GDM1 (cell line): Measurements from ENCODE around the gene CLEC14A.

Source experiments
- DNase-seq: peaks from one replicate; lab custom pipeline; 2025; lab: John Stamatoyannopoulos, UW

Gene CLEC14A, protein sequence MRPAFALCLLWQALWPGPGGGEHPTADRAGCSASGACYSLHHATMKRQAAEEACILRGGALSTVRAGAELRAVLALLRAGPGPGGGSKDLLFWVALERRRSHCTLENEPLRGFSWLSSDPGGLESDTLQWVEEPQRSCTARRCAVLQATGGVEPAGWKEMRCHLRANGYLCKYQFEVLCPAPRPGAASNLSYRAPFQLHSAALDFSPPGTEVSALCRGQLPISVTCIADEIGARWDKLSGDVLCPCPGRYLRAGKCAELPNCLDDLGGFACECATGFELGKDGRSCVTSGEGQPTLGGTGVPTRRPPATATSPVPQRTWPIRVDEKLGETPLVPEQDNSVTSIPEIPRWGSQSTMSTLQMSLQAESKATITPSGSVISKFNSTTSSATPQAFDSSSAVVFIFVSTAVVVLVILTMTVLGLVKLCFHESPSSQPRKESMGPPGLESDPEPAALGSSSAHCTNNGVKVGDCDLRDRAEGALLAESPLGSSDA

DNA sequence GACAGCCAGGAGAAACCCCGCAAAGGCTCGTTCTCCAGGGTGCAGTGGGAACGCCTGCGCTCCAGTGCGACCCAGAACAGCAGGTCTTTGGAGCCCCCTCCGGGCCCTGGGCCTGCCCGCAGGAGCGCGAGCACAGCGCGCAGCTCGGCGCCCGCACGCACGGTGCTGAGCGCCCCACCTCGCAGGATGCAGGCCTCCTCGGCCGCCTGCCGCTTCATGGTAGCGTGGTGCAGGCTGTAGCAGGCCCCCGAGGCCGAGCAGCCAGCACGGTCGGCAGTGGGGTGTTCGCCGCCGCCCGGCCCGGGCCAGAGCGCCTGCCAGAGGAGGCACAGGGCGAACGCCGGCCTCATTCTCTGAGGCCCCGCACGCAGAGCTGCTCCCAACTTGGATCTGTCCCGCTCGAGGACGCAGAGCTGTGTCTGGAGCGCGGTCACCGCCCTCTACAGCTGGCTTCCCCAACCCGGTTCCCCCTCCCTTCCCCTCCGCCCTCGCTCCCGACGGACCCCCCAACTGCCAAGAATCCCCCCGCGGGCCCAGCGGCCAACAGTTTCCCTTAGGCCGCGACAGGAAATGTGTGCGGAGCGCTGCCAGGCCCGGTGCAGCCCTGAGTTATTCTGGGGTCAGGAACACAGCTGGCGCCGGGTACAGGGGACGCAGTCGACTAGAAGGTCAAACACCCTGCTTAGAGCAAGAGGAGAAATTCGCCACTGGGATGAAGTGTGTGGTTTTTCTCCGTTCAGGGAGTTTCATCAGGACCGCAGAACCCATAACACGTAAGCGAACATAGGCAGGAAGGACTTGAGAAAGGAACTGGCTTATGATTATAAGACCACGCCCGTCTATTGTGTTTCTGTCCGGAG lies at the start of gene CLEC14A:
CLEC14A (minus strand) TSS at position 421 of the 860 bp plus-strand sequence; CDS start at position 350, 71 bp downstream.
- no peak for DNase-seq

DNA sequence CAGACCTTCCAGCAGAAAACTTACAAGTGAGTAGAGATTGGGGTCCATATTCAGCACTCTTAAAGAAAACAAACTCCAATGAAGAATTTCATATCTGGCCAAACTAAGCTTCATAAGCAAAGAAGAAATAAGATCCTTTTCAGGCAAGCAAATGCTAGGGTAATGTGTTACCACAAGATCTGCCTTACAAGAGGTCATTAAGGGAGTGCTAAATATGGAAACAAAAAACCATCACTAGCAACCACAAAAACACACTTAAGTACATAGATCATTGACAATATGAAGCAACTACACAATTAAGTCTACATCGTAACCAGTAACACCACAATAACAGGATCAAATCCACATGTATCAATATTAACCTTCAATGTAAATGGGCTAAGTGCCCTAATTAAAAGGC lies 47.1 kb upstream of the CLEC14A start:
- no peak for DNase-seq

DNA sequence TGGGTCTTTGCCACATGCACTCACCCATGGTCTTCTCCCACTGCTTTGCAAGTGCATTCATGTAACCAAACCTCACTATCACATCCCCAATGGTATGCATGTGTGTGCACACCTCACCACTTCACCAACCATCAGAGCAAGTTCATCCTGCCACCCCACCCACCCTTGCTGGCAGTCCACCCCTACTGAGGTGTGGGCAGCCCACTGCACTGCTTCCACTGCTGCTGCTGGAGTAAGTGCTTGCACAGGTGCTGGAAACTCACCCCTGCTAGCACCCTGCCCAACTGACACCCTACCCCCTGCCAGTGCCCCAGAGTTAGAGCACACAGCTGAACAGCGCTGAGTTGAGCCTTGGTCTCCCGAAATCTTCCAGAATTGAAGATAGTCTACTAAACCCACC lies 46.1 kb upstream of the CLEC14A start:
- no peak for DNase-seq

DNA sequence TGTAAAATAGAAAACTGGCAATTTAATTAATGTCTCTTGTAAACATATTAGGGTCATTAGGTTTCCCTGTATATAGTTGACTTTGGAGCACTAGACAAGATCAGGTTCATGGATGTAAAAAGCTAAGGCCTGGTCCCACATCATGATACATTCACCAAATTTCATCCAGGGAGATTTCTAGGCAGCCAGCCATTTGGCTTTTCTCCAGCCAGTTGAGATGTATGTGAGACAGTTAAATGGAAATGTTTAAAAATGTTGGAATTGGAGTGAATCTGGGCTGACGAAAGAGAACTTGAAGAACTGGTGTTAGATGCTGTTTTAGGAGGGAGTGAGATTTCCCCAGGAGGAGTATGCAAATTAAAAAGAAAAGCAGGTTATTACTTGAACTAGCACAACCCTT lies 41.8 kb upstream of the CLEC14A start:
- DNase-seq = no peak

DNA sequence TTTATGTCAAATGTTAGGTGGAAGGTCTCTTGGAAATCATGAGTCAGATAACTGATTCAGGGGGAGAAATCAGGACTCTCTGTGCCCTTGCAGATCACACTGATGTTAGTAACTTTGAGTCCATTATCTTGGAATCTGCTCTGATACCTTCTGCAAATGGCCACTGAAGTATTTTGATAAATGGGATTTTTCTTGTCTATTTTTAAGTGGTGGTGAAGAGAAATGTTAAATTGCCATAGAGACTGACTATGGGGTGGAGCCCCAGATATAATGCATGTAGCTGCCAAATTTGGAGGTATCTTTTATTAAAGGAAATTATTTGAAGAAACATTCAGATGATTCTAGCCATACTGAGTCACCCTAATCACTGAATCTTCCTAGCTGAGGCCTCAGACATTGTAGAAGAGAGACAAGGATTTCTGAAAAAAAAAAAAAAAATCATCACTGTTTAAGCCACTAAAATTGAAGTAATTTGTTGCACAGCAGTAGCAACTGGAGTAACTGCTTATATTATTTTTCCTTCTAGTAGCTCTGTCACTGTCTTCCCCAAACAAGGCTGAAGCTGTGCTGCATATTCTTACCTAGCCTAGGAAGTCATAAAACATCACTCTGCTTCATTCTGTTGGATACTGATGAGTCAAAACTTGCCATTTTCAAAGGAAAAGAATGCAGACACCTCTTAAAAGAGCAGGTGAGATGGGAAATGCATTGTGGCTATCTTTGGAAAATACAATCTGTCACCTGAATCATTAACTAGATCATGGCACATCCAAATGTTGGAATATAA lies 36.0 kb upstream of the CLEC14A start:
- DNase-seq = no peak

DNA sequence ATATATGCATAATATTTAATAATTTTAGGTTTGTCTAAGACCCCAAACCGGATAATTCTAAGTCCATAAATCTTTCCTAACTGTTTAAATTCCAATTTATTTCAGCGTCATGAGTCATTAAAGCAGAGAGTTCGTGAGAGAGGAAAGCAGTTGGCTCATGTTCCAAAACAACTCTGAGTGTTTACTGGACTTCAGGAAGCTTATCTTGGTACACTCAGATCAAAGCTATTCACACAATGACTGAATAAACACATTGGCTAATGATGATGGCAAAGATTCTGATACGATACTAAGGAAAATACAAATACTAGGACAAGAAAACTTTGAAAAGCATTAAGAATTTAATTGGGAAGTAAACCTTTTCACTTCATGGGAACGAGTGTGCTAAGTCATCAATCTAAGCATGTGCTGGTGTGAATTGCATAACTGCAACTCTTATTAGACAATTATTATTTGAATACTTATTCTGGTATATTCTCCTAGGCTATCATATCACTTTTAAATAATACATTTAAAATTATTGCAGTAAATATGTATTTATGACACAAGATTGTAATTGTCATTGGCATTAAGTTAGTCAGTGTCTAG lies 34.8 kb upstream of the CLEC14A start:
- DNase-seq = no peak

DNA sequence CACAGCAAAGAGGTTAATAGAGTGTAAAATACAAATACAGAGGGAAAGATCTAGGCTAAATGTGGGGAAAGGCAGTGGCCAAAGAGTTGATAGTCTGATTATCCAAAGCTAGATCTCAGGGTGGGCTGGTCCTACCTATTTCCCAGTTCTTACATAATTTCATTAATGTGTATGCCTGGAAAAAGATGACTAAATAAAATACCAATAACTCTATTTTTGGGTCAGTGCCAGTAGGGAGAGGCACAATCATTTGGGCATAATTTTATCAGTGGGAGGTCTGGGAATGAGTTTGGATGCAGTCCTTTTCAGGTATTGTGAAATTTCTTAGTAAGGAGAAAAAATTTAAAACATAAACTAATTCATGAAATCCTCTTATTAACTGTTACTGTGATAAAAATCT lies 30.6 kb upstream of the CLEC14A start:
- no peak for DNase-seq

DNA sequence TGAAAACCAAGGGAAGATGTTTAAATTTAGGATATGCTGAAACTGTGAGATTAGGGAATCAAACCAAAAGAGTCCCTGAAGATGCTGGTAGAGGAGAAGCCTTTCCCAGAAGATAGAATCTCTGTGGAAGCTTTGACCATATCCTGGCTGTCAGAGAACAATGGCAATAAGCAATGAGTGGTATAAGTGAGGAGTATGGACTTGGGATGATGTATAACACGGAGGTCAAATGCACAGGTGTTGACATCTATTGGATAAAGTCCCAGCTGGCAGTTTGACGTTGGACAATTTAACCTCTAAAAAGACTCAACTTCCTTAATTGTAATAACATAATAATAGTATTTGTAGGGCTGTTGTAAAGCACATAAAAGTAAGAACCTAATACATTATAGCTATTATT lies 30.1 kb upstream of the CLEC14A start:
- DNase-seq = no peak

DNA sequence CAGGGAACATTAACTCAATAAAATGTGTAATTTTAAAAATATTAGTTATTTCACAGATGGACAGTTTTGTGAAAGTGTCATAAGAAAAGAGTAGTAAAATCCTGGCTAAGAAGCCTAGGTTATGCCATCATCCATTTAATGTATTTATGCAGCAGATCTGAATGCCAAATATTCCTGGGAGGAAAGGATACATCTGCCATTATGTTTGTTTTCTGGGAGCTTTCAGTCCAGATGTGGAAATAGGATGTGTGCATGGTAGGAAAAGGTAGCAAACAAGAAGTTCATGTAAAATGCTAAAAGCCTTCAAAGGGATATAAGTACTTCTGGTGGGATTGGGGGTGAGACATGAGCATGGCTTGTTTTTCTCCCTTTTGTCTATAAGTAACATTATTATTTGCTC lies 27.0 kb upstream of the CLEC14A start:
- DNase-seq = no peak

DNA sequence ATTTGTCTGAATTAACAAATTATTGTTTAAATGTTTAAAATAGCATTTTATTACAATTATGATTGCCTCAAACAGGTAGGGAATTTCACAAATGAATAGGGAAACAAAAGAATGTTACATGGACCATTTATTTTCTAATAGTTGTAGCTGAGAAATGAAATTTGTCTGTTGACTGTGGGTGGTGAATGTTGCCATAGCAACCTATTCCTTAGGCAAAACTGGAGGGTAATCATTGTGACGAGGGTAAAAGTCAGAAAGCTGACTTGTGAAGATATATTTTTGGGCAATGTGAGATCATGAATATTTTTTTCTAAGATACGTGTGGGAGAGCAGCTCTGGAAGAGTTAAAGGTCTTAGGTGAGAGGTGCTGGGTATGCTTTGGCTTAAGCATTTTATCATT lies 24.2 kb upstream of the CLEC14A start:
- DNase-seq = no peak

DNA sequence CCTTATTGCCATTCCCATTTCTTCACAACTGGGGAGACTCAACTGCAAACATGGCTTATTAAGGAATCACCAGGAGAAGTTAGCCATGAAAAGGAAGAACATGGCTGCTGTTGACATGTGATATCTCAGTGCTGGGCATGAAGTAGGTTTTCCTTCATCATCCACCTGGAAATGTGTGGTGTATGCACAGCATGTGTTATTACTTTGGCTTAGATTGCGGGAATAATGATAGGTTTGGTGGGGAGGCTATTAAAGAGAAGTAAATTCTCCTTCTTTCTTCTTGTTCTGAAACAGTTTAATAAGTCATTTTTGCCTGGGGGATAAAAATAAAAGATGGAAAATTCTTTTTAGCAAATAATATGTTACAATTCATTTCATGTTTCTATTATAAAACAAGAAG lies 23.7 kb upstream of the CLEC14A start:
- no peak for DNase-seq

DNA sequence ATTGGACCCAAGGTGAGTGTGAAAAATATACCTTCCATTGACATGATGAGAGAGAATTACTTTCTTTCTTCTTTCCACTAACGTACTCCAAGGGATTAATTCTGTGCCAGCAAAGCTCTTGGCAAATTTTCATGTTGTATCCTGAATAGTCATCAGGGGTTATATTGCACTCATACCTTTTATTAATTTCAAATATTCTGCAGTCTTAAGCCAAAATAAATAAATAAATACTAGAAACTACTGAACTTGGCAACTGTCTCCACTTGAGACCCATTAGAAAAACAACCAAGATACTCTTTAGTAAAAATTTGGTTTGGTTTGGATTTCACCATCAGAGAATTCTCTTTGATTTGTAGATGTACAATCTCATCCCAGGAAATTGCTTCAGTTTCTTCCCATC lies 22.1 kb upstream of the CLEC14A start:
- no peak for DNase-seq

DNA sequence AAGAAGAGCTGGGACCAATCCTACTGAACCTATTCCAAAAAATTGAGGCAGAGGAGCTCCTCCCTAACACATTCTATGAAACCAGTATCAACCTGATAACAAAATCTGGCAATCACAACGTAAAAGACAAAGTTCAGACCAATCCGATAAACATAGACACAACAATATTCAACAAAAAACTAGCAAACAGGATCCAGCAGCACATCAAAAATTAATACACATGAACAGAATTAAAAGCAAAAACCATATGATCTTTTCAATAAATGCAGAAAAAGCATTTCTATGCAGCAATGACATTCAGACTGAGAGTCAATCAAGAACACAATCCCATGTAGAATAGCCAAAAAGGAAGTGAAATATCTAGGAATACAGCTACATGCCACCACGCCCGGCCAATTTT lies 7.0 kb upstream of the CLEC14A start:
- DNase-seq = no peak

DNA sequence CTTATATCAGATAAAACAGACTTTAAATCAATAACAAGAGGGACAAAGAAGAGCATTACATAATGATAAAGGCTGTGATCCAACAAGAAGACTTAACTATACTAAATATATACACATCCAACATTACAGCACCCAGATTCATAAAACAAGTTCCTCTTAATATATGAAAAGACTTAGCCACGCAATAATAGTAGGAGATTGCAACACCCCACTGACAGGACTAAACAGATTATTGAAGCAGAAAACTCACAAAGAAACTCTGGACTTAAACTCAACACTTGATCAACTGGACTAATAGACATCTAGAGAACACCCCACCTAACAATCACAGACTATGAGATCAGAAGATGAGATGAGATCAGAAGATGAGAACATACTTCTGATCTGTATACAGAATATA lies 5.7 kb upstream of the CLEC14A start:
- no peak for DNase-seq

DNA sequence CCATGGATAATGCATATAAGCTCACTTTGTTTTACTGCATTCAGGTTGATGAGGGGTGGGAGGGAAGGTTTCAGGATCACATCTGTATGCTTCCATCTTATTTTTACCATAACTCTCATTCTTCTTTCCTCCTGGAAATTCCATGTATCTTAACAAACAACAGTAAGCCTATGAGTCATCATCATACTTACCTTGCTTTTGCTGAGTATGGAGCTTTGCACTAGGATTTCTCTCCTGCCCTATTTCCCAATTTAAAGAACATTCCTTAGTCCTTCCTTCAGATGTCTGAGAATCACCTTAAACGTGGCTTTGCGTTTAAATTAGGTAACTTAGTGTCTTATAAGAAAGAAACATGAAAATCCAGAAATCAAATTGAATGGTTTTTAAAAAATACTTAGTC lies 1.6 kb upstream of the CLEC14A start:
- DNase-seq = no peak

DNA sequence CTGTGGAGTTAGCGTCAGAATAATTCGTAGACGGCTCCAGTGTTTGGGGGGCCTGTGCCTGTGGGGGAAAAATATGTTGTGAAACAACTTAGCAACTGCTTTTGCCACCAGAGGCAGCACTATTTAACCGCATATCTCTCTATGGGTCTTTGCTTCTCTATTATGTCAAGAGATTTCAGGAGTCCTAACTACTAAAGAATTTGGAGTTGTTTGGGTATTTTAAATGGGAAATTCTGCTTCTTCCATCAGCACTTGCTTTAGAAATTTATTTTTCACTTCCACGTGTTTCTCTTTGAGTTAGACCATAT lies 594 bp upstream of the CLEC14A start:
- DNase-seq = no peak

DNA sequence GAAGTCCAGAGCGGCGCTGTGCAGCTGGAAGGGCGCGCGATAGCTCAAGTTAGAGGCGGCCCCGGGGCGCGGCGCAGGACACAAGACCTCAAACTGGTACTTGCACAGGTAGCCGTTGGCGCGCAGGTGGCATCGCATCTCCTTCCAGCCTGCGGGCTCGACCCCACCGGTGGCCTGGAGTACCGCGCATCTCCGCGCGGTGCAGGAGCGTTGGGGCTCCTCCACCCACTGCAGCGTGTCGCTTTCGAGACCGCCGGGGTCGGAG lies 553 bp downstream of the CLEC14A start:
- DNase-seq = no peak

DNA sequence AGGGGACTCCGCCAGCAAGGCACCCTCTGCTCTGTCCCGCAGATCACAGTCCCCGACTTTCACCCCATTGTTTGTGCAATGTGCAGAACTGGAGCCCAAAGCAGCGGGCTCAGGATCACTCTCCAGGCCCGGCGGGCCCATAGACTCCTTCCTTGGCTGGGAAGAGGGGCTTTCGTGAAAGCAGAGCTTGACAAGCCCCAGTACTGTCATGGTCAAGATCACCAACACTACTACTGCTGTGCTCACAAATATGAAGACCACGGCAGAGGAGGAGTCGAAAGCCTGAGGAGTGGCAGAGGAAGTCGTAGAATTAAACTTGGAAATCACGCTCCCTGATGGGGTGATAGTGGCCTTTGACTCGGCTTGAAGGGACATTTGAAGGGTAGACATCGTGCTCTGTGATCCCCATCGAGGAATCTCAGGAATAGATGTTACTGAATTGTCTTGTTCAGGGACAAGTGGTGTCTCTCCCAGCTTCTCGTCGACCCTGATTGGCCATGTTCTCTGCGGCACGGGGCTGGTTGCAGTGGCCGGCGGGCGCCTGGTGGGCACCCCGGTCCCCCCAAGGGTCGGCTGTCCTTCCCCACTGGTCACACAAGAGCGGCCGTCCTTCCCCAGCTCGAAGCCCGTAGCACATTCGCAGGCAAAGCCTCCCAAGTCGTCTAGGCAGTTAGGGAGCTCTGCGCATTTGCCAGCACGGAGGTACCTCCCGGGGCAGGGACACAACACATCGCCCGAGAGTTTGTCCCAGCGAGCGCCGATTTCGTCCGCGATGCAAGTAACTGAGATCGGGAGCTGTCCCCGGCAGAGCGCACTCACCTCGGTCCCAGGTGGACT lies 1.1 kb downstream of the CLEC14A start:
- DNase-seq = no peak

DNA sequence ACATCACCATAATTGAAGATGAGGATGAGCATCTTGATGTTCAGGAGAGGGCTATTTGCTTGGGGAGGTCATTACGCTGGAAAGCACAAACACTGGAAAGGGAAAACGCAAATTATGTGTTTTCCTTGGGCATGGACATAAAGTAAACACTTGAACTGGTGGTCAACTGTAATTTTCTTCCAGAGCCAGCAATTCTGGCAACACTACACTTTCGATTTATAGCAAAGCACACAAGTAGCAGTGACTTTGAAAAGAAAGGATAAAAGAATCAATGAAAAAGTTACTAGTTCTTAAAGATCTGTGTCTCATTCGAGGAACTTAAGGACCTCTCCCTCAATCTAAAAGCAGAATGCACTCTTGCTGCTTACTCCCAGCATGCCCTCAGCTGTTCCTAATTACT lies 2.2 kb downstream of the CLEC14A start:
- no peak for DNase-seq

DNA sequence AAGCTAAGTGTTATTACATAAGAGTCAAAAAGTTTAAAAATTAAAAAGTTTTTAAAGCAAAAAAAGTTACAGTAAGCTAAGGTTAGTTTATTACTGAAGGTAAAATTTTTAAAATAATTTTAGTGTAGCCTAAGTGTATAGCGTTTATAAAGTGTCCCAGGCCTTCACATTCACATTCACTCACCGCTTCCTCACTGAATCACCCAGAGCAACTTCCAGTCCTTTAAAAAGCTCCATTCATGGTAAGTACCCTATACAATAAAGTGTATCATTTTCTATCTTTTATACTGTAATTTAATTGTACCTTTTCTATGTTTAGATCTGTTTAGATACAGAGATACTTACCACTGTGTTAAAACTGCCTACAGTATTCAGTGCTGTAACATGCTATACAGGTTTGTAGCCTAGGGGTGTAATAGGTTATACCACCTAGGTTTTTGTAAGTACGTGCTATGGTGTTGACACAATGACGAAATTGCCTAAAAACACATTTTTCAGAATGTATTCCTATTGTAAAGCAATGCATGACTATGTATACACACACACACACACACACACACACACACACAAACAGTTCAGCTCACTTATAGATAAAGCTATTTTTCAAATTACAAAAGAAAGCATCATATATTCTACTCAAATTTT lies 3.7 kb downstream of the CLEC14A start:
- no peak for DNase-seq

DNA sequence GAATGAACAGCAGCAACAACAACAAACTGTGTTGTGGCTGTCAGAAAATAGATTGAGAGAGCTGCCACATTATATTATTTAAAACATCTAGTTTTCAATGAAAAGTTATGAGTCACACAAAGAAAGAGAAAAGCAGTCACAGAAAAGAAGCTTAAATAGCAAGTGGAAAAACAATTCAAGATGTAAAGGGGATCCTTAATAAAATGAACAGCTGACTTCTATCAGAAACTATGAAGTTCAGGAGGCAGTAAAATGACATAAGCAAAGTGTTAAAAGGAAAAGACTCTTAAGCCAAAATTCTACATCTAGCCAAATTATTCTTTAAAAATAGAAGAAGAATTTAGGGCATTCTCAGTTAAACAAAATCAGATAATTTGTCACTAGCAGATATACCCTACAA lies 5.6 kb downstream of the CLEC14A start:
- DNase-seq = no peak
